ENCODE results near the gene SUSD1.
"Not testable (repeated sequence)": the region's sequence is repeated elsewhere in the genome, so short reads cannot be mapped to it uniquely, and the experiment has no call there.

SUSD1 gene

GRCh38 chr9:112094241-112094640, 80.9 kb downstream of the SUSD1 start:
- no peak for FAIRE-seq

GRCh38 chr9:112093870-112094216, 81.3 kb downstream of the SUSD1 start:
- no peak for FAIRE-seq

- no peak for FAIRE-seq
Observed at GRCh38 chr9:112093147-112093869, 81.8 kb downstream of the SUSD1 start.

- FAIRE-seq: no peak
Observed at GRCh38 chr9:112091810-112092209, 83.3 kb downstream of the SUSD1 start.

- no peak for FAIRE-seq
Observed at GRCh38 chr9:112087506-112087905, 87.6 kb downstream of the SUSD1 start.

- peak; percentile 96 for FAIRE-seq
Observed at GRCh38 chr9:112086627-112087026, 88.5 kb downstream of the SUSD1 start.

- no peak for FAIRE-seq
Observed at GRCh38 chr9:112084907-112085306, 90.2 kb downstream of the SUSD1 start.

GRCh38 chr9:112084334-112084733, 90.8 kb downstream of the SUSD1 start:
- no peak for FAIRE-seq

GRCh38 chr9:112081918-112082729, 93.0 kb downstream of the SUSD1 start:
- FAIRE-seq: no peak

- no peak for FAIRE-seq
Observed at GRCh38 chr9:112080831-112081542, 94.1 kb downstream of the SUSD1 start.

GRCh38 chr9:112078432-112078831, 96.7 kb downstream of the SUSD1 start:
- no peak for FAIRE-seq

- no peak for FAIRE-seq
Observed at GRCh38 chr9:112076814-112077213, 98.3 kb downstream of the SUSD1 start.

- FAIRE-seq: no peak
Observed at GRCh38 chr9:112075009-112075378, 100.1 kb downstream of the SUSD1 start.

GRCh38 chr9:112074250-112075008, 100.7 kb downstream of the SUSD1 start:
- FAIRE-seq: peak; percentile 99

GRCh38 chr9:112073639-112074173, 101.4 kb downstream of the SUSD1 start:
- not testable (repeated sequence) for FAIRE-seq

- no peak for FAIRE-seq
Observed at GRCh38 chr9:112072721-112073638, 102.1 kb downstream of the SUSD1 start.

- FAIRE-seq: peak; percentile 74
Observed at GRCh38 chr9:112069318-112070169, 105.6 kb downstream of the SUSD1 start.

GRCh38 chr9:112065806-112066606, 109.1 kb downstream of the SUSD1 start:
- peak; percentile 99 for FAIRE-seq

- no peak for FAIRE-seq
Observed at GRCh38 chr9:112064871-112065270, 110.2 kb downstream of the SUSD1 start.

GRCh38 chr9:112063586-112063985, 111.5 kb downstream of the SUSD1 start:
- FAIRE-seq: no peak

All from G401.6 (cell line).